Measurements from ENCODE around the gene UBE4A. TPM values are rescaled to one million over a fixed set of nuclear protein-coding genes. Genes with fewer than 3 reads are reported as not detected.

Gene UBE4A
- total and polyA plus RNA-seq, 12 donors, result 16.1 to 52.8 (median 35.6) TPM

DNA sequence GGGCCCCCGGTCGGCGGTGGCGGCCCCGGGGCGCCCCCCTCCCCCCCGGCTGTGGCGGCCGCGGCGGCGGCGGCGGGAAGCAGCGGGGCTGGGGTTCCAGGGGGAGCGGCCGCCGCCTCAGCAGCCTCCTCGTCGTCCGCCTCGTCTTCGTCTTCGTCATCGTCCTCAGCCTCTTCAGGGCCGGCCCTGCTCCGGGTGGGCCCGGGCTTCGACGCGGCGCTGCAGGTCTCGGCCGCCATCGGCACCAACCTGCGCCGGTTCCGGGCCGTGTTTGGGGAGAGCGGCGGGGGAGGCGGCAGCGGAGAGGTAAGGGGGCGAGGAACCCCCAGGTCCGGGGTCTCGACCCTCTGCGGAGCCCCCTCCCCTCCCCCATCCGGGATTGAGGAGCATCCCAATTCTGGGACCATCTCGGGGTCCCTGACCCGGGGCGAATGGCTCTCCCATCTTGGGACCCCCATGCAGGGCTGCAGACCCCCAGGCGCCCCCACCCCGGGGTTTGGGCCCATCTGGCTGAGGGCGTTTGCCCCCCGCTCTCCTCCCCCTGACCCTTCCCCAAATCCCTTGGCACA is 77.3 kb downstream of the UBE4A start:
- DNase-seq, result peak in 6 of 7 donors; percentile 22 to 59 (median 33)
- no peak for TF ChIP-seq POLR2A (IDR thresholded peaks at IDR 0.05)
- TF ChIP-seq, protein P1, sequence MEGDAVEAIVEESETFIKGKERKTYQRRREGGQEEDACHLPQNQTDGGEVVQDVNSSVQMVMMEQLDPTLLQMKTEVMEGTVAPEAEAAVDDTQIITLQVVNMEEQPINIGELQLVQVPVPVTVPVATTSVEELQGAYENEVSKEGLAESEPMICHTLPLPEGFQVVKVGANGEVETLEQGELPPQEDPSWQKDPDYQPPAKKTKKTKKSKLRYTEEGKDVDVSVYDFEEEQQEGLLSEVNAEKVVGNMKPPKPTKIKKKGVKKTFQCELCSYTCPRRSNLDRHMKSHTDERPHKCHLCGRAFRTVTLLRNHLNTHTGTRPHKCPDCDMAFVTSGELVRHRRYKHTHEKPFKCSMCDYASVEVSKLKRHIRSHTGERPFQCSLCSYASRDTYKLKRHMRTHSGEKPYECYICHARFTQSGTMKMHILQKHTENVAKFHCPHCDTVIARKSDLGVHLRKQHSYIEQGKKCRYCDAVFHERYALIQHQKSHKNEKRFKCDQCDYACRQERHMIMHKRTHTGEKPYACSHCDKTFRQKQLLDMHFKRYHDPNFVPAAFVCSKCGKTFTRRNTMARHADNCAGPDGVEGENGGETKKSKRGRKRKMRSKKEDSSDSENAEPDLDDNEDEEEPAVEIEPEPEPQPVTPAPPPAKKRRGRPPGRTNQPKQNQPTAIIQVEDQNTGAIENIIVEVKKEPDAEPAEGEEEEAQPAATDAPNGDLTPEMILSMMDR (IDR thresholded peaks at IDR 0.05), result no peak
- no peaks in the 10 kb centered on the region for H3K27me3 ChIP-seq
- H3K9me3 ChIP-seq (replicated peaks in 1 of 3), result no peaks in the 10 kb centered on the region
- H3K27ac ChIP-seq, result peak overlapping the region; percentile 70 to 98 (median 83)
- no peaks in the 10 kb centered on the region for H3K36me3 ChIP-seq (replicated peaks in 1 of 2)
- peaks cover 25 to 34% of the 10 kb centered on the region in 2 donors for H3K4me1 ChIP-seq (replicated peaks in 1 of 2)
- peak overlapping the region; percentile 28 to 89 (median 71) for H3K4me3 ChIP-seq
- intact Hi-C loops (cut with DNase I), result loop anchor here in 1 of 2 donors (5.0 kb wide), 1 partner anchor 34 kb away; the partner anchor contains the start of gene ATP5MG
- 0 to 1% (median 0%) methylated on average over 2 to 55 of the region's 55 CpGs; no CpG with 5 or more reads in 1 of the 4 donors for WGBS, 4 donors

DNA sequence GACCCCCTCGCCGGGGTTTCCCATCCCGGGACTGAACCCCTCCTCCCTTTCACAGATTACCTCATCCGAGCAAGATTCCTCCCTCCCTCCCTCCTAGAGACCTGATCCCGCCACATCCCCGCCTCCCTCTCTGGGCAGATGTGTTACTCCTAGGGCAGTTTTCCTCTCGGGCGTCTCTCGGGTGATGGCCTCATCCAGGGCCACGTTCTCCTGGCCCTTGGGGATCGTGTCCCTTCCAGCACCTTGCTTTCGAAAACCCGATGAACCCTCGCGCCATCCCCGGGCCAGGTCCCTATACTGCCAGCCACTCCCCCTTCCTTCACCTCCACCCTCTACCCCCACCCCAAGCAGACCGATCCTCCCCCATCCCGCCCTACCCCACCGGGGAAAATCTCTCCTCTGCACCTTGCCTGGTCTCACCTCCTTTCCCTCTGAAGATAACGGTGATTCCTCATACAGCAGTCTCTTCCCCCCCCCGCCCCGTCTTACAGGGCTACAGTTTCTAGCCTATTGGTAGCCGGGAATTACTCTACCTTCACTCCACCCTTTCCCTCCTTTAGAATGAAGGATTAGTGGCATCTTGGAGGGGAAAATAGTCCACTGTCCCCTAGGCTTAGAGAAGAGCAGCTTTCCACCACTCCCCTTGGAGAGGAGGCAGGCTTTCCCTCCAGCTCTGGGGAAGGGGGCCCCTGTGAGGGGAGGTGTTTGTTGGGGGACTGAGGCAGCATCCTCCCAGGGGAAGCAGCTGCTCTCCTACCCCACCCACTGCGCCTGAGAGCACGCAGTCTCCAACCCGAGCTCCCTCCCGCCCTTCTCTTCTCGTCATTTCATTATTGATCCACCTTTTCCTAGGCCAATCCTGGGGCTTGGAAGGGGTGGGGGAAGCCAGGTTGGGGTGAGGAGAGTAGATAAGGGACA is 78.1 kb downstream of the UBE4A start:
- Histone ChIP-seq H3K9me3 (replicated peaks in 1 of 3) (no peaks in the 10 kb centered on the region), H3K27ac (peak overlapping the region; percentile 70 to 98 (median 83)), H3K27me3 (no peaks in the 10 kb centered on the region), H3K4me1 (replicated peaks in 1 of 2) (peaks cover 25 to 41% of the 10 kb centered on the region in 2 donors), H3K4me3 (peak overlapping the region; percentile 28 to 89 (median 71)), H3K36me3 (replicated peaks in 1 of 2) (no peaks in the 10 kb centered on the region)
- WGBS, 4 donors, result 0 to 1% (median 0%) methylated on average over 25 to 28 of the region's 28 CpGs
- peak; percentile 56 to 75 (median 62) for DNase-seq
- TF ChIP-seq, protein P1 (IDR thresholded peaks at IDR 0.05), result no peak
- TF ChIP-seq POLR2A (IDR thresholded peaks at IDR 0.05), result peak in 1 of 2 donors; percentile 14
- intact Hi-C loops (cut with DNase I), result loop anchor here in 1 of 2 donors (5.0 kb wide), 1 partner anchor 35 kb away; the partner anchor contains the start of gene ATP5MG

DNA sequence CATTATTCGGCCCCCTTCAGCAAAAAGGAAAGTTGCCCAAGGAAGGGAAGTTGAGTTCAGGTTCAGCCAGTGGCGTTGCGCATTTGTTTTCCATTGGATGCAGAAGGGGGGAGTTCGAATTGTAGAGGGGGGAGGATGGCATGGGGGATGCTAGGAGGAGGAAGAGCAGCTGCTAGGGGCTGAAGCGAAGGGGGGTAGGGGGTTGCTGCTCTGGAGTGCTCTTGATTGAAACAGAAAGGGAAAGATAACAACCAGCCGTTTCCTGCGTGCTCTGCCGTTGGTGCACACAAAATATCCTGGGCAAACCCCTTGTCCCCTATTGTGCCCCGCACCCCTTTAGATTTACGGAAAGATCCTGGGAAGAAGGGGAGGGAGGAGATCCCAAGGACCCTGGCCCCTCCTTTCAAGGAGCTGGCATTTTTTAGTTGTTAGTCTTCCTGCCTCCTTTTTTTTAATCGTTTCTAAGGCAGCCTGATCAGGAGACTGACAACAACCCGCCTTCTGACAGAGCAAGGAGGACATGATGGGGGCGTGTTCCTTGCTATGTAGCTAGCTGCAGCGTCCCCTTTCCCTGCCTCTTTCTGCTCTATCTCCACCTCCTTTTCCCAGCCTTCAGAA is 79.0 kb downstream of the UBE4A start:
- Histone ChIP-seq H3K4me1 (replicated peaks in 1 of 2) (peaks cover 25 to 48% of the 10 kb centered on the region in 2 donors), H3K36me3 (replicated peaks in 1 of 2) (no peaks in the 10 kb centered on the region), H3K27ac (peak overlapping the region; percentile 70 to 98 (median 83)), H3K4me3 (peak overlapping the region in 2 of 4 donors; percentile 23 to 80), H3K27me3 (no peaks in the 10 kb centered on the region), H3K9me3 (replicated peaks in 1 of 3) (no peaks in the 10 kb centered on the region)
- TF ChIP-seq, protein P1 (IDR thresholded peaks at IDR 0.05), result no peak
- TF ChIP-seq POLR2A (IDR thresholded peaks at IDR 0.05), result peak in 1 of 2 donors; percentile 79
- 0 to 1% (median 1%) methylated on average over 14 of the region's 14 CpGs for WGBS, 4 donors
- intact Hi-C loops (cut with DNase I), result loop anchor here in 1 of 2 donors (5.0 kb wide), 1 partner anchor 36 kb away; the partner anchor contains the start of gene ATP5MG
- DNase-seq, result peak; percentile 54 to 85 (median 77)

Data from adrenal gland (tissue), 12 donors.